DOHH2 (cell line): Measurements from ENCODE around the gene TRMT112.

ENCODE experiments used
- CTCF ChIP-seq: fragments of 200-600 bp; sonication (generic); IDR thresholded peaks from one replicate; pipeline ENCODE4 v1.5.1; 2014; ENCODE audit warnings: antibody characterized with exemption, mild to moderate bottlenecking, low read depth, low read length; ENCODE audit not compliant: poor library complexity, severe bottlenecking
- EZH2phosphoT487 ChIP-seq: fragments of 200-600 bp; sonication (generic); IDR thresholded peaks from 2 replicates; pipeline ENCODE4 v1.6.1; 2017; ENCODE audit warnings: borderline replicate concordance, mild to moderate bottlenecking, antibody characterized with exemption, low read length, moderate library complexity, mixed read lengths

GRCh38 chr11:64321533-64321932 is 4.2 kb upstream of the TRMT112 start:
- no peak for TF ChIP-seq CTCF
- TF ChIP-seq EZH2phosphoT487, result no peak
